Measurements from ENCODE around the gene ZNF236.
"Not testable (repeated sequence)": the region's sequence is repeated elsewhere in the genome, so short reads cannot be mapped to it uniquely, and the experiment has no call there.

The ZNF236 gene

DNA sequence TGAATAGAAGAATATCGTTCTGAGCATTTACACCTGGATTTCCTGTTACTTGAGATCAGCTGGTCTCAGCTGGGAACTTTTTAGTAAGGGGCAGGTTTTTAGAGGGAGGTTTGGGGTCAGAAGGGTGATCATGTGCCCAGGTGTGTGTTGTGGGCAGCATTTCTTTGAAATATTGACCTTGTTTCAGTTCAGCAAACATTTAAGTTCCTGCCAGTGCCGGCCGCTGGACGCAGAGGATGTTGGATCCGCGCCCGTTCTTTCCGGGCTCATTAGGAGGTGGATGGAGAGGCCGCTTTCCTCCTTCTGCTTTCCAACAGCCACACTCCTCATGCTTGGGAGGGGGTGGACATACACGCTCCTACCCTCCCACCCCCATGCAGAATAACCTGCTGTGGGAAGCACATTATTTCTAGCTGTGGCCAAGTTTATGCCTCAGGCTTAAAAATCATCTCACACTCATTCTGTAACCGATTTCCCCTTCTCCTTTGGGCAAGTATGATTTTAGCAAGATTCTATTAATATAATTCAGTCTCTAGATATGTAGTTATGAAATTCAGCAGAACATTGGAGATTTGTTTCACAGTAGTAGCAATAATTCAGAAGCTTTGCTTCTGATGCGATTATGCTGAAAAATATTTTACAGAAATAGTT, 131.4 kb downstream of the ZNF236 start:
- DNase-seq: no peak

DNA sequence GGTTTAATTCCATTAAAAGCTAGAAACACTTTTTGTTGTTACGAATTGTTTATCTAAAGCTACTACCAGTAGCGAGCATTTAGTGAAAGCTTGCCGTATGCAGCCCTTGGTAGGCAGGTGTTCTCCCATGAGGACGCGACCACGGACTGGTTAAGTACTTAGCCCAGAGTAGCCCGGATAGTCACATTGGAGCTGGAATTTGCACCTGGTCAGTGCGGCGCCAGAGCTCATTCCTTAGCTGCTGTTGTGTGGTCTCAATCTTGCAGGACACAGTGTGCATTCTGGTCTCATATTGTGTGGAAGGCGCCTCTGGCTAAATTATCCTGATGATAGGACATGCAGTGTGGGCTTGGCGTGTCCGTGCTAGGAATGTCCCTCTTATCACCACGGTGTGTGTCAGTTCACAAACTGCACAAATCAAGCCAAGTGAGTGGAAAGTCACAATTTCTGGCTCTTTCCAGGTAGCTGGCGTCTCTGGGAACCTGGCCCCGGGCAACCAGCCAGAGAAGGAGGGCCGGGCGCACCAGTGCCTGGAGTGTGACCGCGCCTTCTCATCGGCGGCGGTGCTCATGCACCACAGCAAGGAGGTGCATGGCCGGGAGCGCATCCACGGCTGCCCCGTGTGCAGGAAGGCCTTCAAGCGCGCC, 133.3 kb downstream of the ZNF236 start:
- DNase-seq: no peak

DNA sequence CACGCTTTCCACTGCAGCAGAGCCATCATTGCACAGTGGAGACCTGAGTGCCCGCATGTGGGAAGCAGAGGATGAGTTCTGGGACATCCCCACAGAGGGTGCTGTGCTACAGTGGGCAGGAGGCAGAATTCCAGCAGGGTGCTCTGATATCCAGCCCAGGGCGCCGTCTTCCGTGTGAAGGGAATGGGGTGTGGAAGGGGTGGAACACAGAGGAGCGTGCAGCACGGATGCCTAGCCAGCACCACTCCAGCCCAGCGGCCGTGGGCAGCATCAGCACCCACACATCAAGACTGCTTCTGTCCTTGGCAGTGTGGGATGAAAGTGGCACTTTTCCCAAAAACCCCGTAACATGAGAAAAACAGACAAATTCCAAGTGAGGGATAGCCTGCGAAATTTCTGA, 134.3 kb downstream of the ZNF236 start:
- DNase-seq: no peak

DNA sequence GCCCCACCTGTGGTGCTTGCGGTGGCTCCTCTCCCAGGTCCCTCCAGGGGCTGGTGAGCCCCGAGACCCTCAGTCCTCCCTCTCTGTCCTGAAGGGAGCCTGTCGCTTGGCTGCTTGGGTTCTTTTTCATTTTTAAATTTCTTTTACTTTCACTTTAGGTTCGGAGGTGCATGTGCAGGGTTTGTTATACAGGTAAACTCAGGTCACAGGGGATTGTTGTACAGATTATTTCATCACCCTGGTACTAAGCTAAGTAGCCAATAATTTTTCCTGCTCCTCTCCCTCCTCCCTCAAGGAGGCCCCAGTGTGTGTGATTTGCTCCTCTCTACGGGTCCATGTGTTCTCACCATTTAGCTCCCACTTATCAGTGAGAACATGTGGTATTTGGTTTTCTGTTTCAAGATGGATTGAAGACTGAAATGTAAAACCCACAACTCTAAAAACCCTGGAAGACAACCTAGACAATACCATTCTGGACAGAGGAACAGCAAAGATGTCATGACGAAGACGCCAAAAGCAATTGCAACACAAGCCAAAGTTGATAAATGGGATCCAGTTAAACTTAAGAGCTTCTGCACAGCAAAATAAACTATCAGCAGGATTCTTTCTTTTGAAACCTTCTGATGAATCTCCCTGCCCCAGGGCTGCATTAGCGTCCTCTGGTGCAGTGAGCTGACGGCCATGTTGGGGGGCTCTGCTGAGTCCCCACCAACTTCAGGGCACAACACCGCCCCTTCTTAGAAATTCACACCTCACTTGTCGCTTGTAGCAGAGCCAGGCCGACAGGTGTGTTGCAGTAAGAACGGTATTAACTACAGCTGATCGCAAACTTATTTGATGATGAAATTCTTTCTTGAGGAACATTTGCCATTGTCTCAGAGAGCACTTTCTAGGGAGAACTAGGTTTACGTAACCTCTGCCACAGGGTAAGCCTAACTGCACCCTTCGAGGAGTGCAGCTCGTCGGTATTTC, 135.3 kb downstream of the ZNF236 start:
- DNase-seq: no peak

DNA sequence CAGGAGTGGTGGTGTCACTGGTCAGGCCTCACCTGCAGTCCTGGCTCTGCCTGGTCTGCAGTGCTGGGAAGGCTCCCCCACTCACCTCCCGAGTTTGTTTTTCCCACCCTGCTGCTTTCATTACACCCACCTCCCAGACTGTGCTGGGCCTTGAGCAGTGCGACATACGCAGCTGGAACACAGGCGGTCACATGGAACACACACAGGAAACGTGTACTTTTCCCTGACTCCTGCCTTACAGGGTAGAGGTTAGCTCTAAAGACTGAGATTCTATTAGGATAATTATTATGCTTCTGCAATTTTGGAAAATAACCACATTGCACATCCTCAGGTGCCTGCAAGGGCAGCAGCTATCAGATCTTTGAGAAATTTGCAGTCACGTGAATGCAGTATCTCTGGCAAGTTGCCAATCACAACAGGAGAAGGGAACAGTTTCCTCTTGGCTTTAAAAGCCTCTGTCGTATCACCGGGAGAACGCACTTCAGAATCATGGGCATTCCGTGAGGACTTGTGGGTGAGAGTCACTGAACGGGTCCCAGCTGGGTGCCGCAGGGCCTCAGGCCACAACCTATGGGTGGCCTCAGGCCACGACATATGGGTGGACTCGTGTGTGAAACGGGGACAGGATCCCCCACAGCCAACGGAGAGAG, 136.5 kb downstream of the ZNF236 start:
- DNase-seq: no peak

DNA sequence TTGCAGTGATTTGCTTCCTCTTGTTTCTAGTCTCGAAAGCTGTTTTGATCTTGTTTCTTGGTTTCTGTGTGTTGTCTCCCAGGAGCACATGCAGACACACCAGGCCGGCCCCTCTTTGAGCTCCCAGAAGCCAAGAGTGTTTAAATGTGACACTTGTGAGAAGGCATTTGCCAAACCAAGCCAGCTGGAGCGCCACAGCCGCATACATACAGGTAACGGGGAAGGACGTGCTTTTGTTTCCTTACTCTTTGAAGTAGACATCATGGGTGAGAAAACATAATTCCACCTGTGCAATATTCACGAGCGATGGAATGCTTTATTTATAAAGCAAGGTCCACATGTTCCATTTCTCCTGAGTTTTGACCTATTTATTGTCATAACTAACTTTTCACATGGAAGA, 137.2 kb downstream of the ZNF236 start:
- DNase-seq: no peak

DNA sequence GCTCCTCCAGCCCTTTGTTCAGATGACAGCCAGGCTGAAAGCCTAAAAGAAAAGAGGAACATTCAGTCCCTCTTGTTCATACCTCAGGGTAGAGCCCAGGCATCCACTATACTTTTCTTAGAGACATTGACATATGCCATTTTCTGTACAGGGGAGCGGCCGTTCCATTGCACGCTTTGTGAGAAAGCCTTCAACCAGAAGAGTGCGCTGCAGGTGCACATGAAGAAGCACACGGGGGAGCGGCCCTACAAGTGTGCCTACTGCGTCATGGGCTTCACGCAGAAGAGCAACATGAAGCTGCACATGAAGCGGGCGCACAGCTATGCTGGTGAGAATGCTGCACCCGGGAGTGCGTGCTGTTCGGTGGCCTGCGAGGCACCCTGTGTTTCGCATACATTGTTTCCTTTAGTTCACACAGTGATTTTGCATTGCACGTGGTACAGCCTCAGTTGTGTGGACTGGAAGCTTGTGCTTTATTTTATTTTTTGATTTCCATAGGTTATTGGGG, 138.2 kb downstream of the ZNF236 start:
- DNase-seq: no peak

DNA sequence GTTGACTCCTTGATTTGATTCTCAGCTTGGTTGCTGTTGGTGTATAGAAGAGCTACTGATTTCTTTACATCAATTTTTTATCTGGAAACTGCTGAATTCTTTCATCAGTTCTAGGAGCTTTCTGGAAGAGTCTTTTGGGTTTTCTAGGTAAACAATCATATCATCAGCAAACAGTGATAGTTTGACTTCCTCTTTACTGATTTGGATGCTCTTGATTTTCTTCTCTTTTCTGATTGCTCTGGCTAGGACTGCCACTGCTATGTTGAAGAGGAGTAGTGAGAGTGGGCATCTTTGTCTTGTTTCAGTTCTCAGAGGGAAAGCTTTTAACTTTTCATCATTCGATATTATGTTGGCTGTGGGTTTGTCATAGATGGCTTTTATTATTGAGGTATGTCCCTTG, 140.5 kb downstream of the ZNF236 start:
- no peak for DNase-seq

DNA sequence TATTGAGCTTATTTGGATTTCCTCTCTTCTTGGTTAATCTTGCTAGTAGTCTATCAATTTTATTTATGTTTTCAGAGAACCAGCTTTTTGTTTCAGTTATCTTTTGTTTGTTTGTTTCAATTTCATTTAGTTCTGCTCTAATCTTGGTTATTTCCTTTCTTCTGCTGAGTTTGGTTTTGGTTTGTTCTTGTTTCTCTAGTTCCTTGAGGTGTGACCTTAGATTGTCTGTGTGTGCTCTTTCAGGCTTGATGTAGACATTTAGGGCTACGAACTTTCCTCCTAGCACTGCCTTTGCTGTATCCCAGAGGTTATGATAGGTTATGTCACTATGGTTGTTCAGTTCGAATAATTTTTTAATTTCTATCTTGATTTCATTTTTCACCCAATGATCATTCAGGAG, 141.6 kb downstream of the ZNF236 start:
- DNase-seq: no peak

DNA sequence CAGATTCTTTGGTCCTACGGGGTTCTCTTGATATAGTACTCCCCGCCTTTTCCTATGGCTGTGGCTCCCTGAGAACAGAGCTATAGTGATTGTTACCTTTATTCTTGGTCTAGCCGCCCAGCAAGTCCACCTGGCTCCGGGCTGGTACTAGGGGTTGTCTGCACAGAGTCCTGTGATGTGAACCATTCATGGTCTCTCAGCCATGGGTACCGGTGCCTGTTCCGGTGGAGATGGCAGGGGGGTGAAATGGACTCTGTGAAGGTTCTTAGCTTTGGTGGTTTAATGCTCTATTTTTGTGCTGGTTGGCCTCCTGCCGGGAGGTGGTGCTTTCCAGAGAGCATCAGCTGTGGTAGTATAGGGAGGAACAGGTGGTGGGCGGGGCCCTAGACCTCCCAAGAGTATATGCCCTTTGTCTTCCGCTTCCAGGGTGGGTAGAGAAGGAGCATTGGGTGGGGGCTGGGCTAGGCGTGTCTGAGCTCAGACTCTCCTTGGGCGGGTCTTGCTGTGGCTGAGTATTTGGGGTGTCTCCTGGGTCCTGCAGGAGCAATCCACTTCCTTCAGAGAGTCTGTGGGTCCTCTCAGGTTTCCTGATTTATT, 143.3 kb downstream of the ZNF236 start:
- DNase-seq: not testable (repeated sequence)

DNA sequence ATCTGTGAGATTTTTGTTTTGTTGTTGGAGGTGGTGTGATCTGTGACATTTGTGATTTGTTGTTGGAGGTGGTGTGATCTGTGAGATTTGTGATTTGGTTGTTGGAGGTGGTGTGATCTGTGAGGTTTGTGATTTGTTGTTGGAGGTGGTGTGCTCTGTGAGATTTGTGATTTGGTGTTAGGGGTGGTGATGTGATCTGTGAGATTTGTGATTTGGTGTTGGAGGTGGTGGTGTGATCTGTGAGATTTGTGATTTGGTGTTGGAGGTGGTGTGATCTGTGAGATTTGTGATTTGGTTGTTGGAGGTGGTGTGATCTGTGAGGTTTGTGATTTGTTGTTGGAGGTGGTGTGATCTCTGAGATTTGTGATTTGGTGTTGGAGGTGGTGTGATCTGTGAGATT, 144.9 kb downstream of the ZNF236 start:
- not testable (repeated sequence) for DNase-seq

DNA sequence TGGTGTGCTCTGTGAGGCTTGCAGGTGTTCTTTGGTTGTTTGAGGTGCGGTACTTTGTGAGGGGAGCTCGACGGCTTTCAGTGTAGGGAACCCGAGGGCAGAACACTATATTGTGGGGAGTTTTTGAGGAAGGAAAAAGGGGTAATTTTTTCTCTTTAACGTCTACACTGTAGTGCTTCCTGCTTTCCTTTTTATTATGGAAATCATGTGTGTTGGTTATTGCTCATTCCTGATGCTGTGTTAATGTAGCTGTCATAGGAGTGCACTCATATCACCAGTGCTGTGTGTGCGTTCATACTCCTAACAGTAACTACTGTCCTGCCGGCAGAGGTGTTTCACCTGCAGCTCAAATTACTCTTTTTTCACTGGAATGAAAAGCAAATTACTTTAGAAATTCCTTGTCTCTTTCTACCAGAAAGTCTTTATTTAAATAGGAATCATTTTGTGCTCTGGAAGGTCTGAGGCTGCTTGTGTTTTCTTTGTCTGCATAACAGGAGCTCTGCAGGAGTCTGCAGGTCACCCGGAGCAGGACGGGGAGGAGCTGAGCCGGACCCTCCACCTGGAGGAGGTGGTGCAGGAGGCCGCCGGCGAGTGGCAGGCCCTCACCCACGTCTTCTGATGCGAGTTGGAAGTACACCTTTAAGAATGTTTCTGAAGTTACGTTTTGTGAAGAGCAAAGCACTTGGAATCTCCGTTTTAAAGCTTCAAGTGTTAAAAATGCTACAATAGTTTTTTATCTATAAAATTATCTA, 145.5 kb downstream of the ZNF236 start:
- no peak for DNase-seq

DNA sequence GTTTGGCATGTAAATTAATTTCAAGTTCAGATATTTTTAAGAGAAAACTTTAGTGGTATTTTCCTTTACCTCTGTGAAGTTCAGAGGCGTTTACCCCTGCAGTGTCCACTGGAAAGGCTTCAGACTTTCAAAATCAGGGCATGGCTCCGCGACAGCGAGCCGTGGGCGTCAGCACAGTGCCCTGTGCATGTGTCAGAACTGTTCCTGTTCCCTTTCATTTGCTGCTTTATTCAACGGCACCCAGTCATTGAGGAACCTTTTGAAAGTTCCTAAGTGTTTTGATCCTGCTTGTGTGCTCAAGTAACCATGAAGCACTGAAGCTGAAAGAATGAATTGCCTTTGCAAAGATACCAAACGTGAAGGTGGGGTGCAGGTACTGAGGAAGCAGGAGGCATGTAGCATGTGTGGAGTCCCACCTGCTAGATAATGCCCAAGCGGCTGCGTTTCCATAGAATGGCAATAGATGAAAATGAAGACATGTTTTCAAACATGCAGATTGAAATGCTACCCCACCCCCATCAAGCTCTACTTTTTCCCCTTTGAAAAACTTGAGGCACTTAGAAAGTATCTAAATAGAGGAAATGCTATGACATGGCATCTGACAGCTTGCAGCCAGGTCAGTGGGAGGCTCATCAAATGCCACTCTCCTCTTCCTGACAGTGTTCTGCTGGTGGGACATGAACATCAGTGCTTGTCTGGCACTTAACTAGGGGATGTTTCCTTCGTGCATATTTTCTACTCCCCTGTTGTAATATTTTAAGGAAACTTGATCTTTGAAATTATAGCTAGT, 148.6 kb downstream of the ZNF236 start:
- no peak for DNase-seq

DNA sequence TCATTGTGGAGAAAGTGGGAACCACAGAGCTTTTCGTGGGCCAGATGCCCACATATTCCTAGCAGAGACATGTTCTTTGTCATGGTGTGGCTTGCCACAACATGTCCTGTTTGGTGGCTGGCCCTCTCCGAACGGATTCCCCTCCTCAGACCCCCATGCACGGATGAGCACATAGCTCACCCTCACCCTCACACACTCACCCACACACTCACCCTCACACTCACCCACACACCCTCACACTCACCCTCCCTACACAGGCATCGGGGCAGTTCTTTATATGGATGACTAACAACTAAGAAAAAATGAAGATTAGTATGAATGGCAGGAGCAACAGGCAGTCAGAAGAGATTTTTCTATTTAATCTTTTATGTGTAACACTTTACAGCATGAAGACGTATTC, 149.9 kb downstream of the ZNF236 start:
- DNase-seq: no peak

DNA sequence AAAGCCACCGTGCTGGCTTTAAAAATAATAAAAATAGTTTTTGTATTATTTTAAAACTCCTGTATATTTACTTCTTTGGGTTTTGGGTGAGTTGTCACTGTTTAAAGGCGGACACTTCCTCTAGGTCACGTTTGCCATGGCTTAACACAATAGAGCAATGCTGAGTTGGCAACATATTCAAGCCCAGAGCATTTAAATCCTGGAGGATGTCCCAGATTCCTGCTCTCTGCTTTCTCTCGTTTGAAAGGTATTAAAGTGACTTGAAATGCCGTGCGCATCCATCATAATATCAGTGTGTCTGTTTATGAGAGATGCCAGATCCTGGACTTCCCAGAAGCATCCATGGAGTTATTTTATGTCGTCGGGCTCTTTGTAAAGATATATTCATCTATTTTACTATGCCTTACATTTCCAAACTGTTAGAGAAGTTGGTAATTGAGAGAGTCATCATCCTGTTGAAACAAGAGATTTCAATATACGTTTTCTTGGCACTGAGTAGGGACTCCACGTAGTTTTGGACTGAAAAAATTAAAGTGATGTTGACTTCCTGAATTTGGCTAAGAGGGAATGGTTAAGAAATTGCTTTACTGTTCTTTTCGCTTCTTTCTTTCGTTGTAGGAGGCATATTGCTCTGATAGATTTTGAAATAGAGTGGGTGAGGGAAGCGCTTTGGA, 150.6 kb downstream of the ZNF236 start:
- no peak for DNase-seq

DNA sequence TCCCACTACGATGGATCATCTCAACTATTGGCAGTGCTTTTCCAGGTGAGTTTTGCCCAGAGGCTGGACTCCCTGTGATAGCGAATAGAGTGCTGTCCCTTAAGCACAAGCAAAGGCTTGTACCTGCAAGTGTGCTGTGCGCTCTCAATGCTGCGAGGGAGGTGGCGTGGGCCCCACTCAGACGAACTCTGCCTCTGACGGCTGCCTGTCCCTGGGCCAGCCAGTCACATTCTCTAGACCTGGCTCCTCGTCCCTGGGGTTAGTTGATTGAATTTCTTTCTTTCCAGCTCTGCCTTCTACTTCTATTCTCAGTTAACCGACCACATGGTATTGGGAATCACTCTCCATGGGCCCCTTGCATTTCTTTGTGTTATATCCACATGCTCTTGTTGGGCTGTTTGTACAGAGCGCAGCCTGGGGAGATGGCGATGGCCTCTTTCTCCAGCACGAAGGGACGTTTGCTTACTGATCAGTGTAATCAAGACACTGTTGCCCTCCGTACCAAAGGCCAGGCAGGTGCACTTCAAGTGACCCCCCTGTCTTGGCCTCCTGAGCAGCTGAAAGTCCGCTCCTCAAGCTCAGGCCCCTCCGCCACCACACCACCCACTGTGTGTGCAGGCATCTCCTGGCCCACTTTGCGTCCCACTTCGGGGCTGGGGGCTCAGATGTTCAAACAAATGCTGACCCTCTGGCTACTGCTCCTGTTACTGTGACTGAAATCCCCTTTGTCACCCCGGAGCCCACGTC, 151.3 kb downstream of the ZNF236 start:
- no peak for DNase-seq

DNA sequence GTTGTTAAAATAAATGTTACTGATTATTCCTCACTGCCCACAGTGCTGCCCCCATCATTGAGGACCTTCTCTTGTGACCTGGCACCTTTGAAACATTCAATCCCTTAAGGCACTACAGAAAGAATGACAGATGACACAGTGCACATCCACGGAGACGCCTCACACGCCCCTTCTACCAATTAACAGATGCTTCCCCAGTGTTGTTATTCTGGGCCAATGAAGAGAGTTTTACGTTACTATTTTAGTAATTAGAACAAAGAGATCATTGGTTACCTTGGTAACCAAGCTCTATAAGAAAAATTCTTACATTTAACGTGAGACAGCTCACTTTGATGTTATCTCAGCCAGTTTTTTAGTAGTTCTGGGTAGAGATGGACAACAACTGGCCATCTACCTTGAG, 152.0 kb downstream of the ZNF236 start:
- no peak for DNase-seq

DNA sequence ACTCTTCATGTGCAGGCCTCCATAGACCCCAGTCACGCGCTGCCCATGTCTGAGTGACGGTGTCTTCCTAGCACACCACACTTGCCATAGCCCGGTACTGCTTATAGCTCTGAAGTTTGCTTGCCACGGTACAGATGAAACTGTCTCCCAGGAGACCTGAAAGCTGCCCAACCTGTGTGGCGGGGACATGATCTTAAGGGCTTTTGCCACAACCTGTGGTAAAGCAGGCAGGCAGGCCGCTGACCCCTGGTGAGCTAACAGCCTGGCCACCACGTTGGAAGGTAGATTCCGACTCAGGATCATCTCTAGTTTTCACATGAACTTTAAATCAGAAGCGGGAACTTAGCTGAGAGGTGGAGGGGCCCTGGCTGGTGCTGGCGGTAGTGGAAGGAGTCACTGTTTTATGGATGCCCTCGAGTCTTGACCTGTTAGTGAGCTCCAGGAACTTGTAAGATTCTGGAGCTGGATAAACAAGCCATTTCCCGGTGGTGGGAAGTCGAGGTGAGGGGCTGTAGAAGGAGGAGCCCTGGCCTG, 153.3 kb downstream of the ZNF236 start:
- DNase-seq: no peak

DNA sequence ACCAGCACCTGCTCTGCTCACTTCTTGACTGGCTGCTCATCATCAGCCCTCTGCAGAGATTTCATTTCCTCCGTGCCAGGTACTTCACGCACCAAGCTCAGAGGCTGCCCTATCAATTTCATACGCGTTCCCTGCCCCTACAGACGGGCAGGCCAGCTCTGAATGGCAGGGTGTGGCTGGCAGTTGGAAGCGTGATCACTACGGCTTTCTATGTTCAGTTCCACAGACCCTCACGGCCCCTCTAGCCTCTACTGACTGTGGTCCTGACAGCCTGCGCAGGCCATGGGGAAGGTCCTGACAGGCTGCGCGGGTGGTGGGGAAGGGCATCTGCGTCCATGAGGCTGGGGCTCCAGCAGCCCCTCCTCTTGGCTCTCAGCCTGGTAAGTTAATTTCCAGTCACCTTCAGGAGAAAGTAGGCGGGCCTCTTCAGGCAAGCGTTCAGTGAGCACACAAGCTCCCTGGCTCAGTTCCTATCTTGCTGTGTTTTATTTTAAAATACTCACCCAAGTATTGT, 154.8 kb downstream of the ZNF236 start:
- peak; percentile 19 for DNase-seq

All from hematopoietic multipotent progenitor cell treated with erythropoietin and hydrocortisone succinate and interleukin-3 and kit ligand, for 6 days (in vitro differentiated cells).